Kidney epithelial cell (primary cell): ENCODE data around the gene TYROBP. TPM values are rescaled to one million over a fixed set of nuclear protein-coding genes. Genes with fewer than 3 reads are reported as not detected.

ENCODE experiments used
- DNase-seq: peaks from one replicate; pipeline ENCODE4 v3.0.0-alpha.2; 2010; ENCODE audit warnings: low read depth
- H3K27me3 ChIP-seq: 2 replicates; pipeline ENCODE4 v1.6.0; 2011; ENCODE audit warnings: low read length; ENCODE audit not compliant: control insufficient read depth, insufficient read depth
- H3K36me3 ChIP-seq: 2 replicates; pipeline ENCODE4 v1.5.1; 2011; ENCODE audit warnings: low read length; ENCODE audit not compliant: control insufficient read depth, insufficient read depth
- H3K4me3 ChIP-seq: 2 replicates; pipeline ENCODE4 v1.5.1; 2011; ENCODE audit warnings: low read depth, mild to moderate bottlenecking, control low read depth, low read length
- total RNA-seq: library from RNA; depleted of rRNA; stranded (reverse); fragments of >200 nt; gene quantifications from 2 replicates; pipeline ENCODE4 v1.2.3, GENCODE V29; 2015
- TF ChIP-seq, protein P1 (sequence below): IDR thresholded peaks from 2 replicates; pipeline ENCODE4 v1.5.1; 2011; ENCODE audit warnings: mild to moderate bottlenecking, moderate library complexity, low read length, control low read depth, inconsistent platforms; ENCODE audit not compliant: insufficient read depth, poor library complexity, severe bottlenecking

TYROBP gene
- total RNA-seq, 1 donor from 2014 or later = not detected

DNA sequence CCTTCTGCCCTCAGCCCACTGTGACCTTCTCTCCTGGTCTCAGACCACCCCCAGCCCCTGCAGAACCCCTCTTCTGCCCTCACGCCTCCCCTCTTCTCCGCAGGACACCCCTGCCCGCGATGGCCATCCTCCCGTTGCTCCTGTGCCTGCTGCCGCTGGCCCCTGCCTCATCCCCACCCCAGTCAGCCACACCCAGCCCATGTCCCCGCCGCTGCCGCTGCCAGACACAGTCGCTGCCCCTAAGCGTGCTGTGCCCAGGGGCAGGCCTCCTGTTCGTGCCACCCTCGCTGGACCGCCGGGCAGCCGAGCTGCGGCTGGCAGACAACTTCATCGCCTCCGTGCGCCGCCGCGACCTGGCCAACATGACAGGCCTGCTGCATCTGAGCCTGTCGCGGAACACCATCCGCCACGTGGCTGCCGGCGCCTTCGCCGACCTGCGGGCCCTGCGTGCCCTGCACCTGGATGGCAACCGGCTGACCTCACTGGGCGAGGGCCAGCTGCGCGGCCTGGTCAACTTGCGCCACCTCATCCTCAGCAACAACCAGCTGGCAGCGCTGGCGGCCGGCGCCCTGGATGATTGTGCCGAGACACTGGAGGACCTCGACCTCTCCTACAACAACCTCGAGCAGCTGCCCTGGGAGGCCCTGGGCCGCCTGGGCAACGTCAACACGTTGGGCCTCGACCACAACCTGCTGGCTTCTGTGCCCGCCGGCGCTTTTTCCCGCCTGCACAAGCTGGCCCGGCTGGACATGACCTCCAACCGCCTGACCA, 31.4 kb upstream of the TYROBP start:
- Histone ChIP-seq H3K4me3 (no peak overlapping the region), H3K27me3 (no peaks in the 10 kb centered on the region), H3K36me3 (no peaks in the 10 kb centered on the region)
- no peak for DNase-seq
- TF ChIP-seq, protein P1, sequence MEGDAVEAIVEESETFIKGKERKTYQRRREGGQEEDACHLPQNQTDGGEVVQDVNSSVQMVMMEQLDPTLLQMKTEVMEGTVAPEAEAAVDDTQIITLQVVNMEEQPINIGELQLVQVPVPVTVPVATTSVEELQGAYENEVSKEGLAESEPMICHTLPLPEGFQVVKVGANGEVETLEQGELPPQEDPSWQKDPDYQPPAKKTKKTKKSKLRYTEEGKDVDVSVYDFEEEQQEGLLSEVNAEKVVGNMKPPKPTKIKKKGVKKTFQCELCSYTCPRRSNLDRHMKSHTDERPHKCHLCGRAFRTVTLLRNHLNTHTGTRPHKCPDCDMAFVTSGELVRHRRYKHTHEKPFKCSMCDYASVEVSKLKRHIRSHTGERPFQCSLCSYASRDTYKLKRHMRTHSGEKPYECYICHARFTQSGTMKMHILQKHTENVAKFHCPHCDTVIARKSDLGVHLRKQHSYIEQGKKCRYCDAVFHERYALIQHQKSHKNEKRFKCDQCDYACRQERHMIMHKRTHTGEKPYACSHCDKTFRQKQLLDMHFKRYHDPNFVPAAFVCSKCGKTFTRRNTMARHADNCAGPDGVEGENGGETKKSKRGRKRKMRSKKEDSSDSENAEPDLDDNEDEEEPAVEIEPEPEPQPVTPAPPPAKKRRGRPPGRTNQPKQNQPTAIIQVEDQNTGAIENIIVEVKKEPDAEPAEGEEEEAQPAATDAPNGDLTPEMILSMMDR = no peak

DNA sequence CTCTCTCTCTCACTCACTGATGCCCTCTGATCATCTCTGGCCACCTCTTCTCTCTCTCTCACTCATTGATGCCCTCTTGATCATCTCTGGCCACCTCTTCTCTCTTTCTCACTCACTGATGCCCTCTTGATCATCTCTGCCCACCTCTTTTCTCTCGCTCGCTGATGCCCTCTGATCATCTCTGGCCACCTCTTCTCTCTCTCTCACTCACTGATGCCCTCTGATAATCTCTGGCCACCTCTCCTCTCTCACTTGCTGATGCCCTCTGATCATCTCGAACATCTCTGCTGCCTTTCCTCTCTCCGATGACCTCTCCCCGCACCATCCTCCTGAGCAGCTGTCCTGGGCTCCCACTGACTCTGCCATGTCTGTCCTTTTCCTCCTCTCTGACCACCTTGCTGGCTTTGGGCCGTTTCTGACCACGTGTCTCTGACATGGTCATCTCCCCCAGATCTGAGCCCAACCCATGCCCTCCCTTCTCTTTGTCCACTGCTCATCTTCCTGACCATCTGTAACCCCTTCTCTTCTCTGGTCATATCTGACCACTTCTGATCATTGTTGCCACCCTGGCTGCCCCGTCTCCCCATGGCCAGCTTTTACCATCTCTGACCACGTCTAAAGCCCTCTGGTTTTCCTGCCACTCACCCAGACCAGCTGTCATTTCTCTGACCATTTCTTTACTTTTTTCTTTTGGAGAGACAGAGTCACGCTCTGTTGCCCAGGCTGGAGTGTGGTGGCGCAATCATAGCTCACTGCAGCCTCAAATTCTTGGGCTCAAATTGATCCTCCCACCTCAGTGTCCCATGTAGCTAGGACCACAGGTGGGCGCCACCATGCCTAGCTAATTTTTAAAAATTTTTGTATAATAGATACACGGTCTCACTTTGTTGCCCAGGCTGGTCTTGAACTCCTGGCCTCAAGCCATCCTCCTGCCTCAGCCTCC, 30.5 kb upstream of the TYROBP start:
- no peaks in the 10 kb centered on the region for H3K27me3 ChIP-seq
- no peak overlapping the region for H3K4me3 ChIP-seq
- no peaks in the 10 kb centered on the region for H3K36me3 ChIP-seq
- TF ChIP-seq, protein P1 = no peak
- no peak for DNase-seq

DNA sequence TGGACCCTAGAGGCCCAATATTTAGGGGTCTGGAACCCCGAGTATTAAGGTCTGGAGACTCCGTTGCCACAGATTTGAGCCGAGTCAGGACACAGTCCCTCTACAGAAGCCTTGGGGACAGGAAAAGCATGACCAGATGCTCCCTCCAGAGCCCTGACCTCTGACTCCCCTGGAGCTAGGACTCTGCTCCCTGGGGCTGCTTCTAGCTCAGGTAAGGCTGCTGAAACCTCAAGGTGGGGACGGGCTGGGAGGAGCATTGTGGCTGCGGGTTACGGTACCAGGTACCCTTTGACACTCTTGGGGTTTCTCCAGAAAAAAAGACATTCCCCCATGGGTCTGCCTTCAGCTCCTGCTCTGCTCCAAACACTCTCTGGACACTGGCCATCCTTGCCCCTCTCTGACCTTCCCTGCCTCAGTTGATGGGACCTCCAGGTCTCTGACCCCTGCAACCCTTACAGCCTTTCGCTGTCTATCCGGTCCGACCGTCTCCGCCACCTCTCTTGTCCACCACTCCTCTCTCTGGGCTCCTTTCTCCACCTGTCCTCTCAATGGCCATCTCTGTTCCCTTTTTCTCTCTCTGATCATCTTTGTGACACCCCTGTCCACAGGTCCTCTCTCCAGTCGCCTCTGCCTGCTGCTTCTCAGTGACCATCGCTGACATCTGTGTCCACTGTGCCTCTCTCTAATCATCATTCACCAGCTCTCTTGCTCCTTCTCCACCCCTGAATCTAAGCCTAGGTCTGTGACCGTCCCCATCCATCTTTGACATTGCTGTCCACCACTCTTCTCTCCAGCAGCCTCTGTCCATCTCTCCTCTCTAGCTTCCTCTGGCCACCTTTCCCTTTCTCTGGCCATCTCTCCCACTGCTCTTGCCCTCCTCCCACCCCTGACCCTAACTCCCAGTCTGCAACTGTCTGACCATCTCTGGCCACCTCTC, 29.5 kb upstream of the TYROBP start:
- no peak for DNase-seq
- TF ChIP-seq, protein P1 = no peak
- Histone ChIP-seq H3K36me3 (no peaks in the 10 kb centered on the region), H3K27me3 (no peaks in the 10 kb centered on the region), H3K4me3 (peak overlapping the region; percentile 53)

DNA sequence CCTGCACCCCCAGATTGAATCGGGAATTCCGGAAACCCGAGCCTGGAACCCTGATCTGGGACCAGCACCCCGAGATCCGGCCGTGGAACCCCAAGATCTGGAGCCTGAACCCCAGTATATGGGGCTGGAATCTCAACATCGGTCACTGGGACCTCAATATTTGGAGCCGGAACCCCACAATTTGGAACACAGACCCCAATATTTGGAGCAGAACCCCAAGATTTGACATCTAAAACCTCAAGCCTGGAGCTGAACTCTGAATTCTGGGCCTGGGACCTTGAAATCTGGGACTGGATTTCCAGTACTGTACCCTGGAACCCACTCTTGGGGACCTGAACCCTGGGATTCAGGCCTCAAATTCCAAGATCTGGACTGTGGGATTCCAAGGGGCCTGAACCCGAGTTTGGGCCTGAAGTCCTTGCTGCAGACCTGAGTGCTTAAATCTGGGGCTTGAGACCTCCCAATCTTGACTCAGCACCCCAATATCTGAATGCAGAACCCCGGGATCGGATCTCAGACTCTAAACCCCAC, 28.7 kb upstream of the TYROBP start:
- no peak for DNase-seq
- H3K27me3 ChIP-seq = no peaks in the 10 kb centered on the region
- H3K36me3 ChIP-seq = no peaks in the 10 kb centered on the region
- H3K4me3 ChIP-seq = peak overlapping the region; percentile 53
- TF ChIP-seq, protein P1 = no peak
